ENCODE results near the gene TBC1D8. TPM values are rescaled to one million over a fixed set of nuclear protein-coding genes. Genes with fewer than 3 reads are reported as not detected.

Gene TBC1D8
- total RNA-seq, 1 donor from 2014 or later, result 16.3 TPM

GRCh38 chr2:101139495-101139894 is 11.7 kb downstream of the TBC1D8 start:
- Mint-ChIP-seq H3K4me1 (ENCODE audit: unreplicated experiment) (peaks cover 34% of the 10 kb centered on the region), H3K9me3 (ENCODE audit: unreplicated experiment) (no peaks in the 10 kb centered on the region), H3K36me3 (ENCODE audit: unreplicated experiment) (no peaks in the 10 kb centered on the region), H3K4me3 (ENCODE audit: unreplicated experiment) (no peak overlapping the region), H3K27me3 (ENCODE audit: unreplicated experiment) (no peaks in the 10 kb centered on the region), H3K27ac (ENCODE audit: unreplicated experiment) (no peak overlapping the region)
- no peak for DNase-seq (ENCODE audit: extremely low spot score, unreplicated experiment)
- TF ChIP-seq CTCF (IDR thresholded peaks at IDR 0.05), result no peak

GRCh38 chr2:101135412-101136296 is 15.5 kb downstream of the TBC1D8 start:
- no peak for DNase-seq (ENCODE audit: extremely low spot score, unreplicated experiment)
- H3K27ac Mint-ChIP-seq (ENCODE audit: unreplicated experiment), result no peak overlapping the region
- H3K9me3 Mint-ChIP-seq (ENCODE audit: unreplicated experiment), result no peaks in the 10 kb centered on the region
- H3K4me3 Mint-ChIP-seq (ENCODE audit: unreplicated experiment), result no peak overlapping the region
- H3K4me1 Mint-ChIP-seq (ENCODE audit: unreplicated experiment), result peaks cover 15% of the 10 kb centered on the region
- no peaks in the 10 kb centered on the region for H3K27me3 Mint-ChIP-seq (ENCODE audit: unreplicated experiment)
- no peak for TF ChIP-seq CTCF (IDR thresholded peaks at IDR 0.05)
- H3K36me3 Mint-ChIP-seq (ENCODE audit: unreplicated experiment), result no peaks in the 10 kb centered on the region

- Mint-ChIP-seq H3K36me3 (ENCODE audit: unreplicated experiment) (no peaks in the 10 kb centered on the region), H3K27ac (ENCODE audit: unreplicated experiment) (no peak overlapping the region), H3K9me3 (ENCODE audit: unreplicated experiment) (no peaks in the 10 kb centered on the region), H3K4me3 (ENCODE audit: unreplicated experiment) (no peak overlapping the region), H3K4me1 (ENCODE audit: unreplicated experiment) (peaks cover 2% of the 10 kb centered on the region), H3K27me3 (ENCODE audit: unreplicated experiment) (no peaks in the 10 kb centered on the region)
- TF ChIP-seq CTCF (IDR thresholded peaks at IDR 0.05), result no peak
- no peak for DNase-seq (ENCODE audit: extremely low spot score, unreplicated experiment)
Measured at GRCh38 chr2:101133492-101134100, 17.6 kb downstream of the TBC1D8 start.

- no peaks in the 10 kb centered on the region for H3K27me3 Mint-ChIP-seq (ENCODE audit: unreplicated experiment)
- no peaks in the 10 kb centered on the region for H3K36me3 Mint-ChIP-seq (ENCODE audit: unreplicated experiment)
- no peak overlapping the region for H3K4me3 Mint-ChIP-seq (ENCODE audit: unreplicated experiment)
- TF ChIP-seq CTCF (IDR thresholded peaks at IDR 0.05), result no peak
- H3K27ac Mint-ChIP-seq (ENCODE audit: unreplicated experiment), result no peak overlapping the region
- no peak for DNase-seq (ENCODE audit: extremely low spot score, unreplicated experiment)
- peaks cover 13% of the 10 kb centered on the region for H3K4me1 Mint-ChIP-seq (ENCODE audit: unreplicated experiment)
- no peaks in the 10 kb centered on the region for H3K9me3 Mint-ChIP-seq (ENCODE audit: unreplicated experiment)
Measured at GRCh38 chr2:101132202-101132601, 19.0 kb downstream of the TBC1D8 start.

GRCh38 chr2:101130081-101130480 is 21.1 kb downstream of the TBC1D8 start:
- TF ChIP-seq CTCF (IDR thresholded peaks at IDR 0.05), result no peak
- Mint-ChIP-seq H3K27me3 (ENCODE audit: unreplicated experiment) (no peaks in the 10 kb centered on the region), H3K27ac (ENCODE audit: unreplicated experiment) (no peak overlapping the region), H3K9me3 (ENCODE audit: unreplicated experiment) (no peaks in the 10 kb centered on the region), H3K36me3 (ENCODE audit: unreplicated experiment) (no peaks in the 10 kb centered on the region), H3K4me1 (ENCODE audit: unreplicated experiment) (peaks cover 24% of the 10 kb centered on the region), H3K4me3 (ENCODE audit: unreplicated experiment) (no peak overlapping the region)
- DNase-seq (ENCODE audit: extremely low spot score, unreplicated experiment), result no peak
